Left lung (tissue), 10 donors: ENCODE data around the gene CELF5. TPM values are rescaled to one million over a fixed set of nuclear protein-coding genes. Genes with fewer than 3 reads are reported as not detected.

Source experiments
- ATAC-seq: fragments of 200-7000 bp; cut with Tn5 transposase; one replicate; pipeline ENCODE4 v1.9.1; 2020; ENCODE audit warnings: moderate library complexity
- DNase-seq, 4 donors: peaks; one replicate each; pipeline ENCODE4 v3.0.0-alpha.2; 2013 to 2020
- H3K27ac ChIP-seq, 2 donors: fragments of 200-600 bp; sonication (generic) in 1 of 2; one replicate each; pipeline versions ENCODE4 v1.5.0 to v1.8.0; 2020 to 2021
- H3K27me3 ChIP-seq, 2 donors: fragments of 200-600 bp; sonication (generic) in 1 of 2; one replicate each; pipeline versions ENCODE4 v1.5.0 to v1.8.0; 2020 to 2021
- H3K36me3 ChIP-seq, 2 donors: fragments of 200-600 bp; sonication (generic) in 1 of 2; one replicate each; pipeline versions ENCODE4 v1.5.0 to v1.8.0; 2020 to 2021
- H3K4me1 ChIP-seq, 2 donors: fragments of 200-600 bp; one replicate each; pipeline ENCODE4 v1.8.0; 2021
- H3K4me3 ChIP-seq, 2 donors: fragments of 200-600 bp; sonication (generic) in 1 of 2; one replicate each; pipeline versions ENCODE4 v1.5.0 to v1.8.0; 2020 to 2021; ENCODE audit warnings: mild to moderate bottlenecking in 1 of 2
- H3K9me3 ChIP-seq, 2 donors: fragments of 200-600 bp; sonication (generic) in 1 of 2; one replicate each; pipeline versions ENCODE4 v1.5.0 to v1.8.0; 2020 to 2021
- CTCF ChIP-seq, 2 donors: fragments of 200-600 bp; sonication (generic) in 1 of 2; IDR thresholded peaks; one replicate each; pipeline versions ENCODE4 v1.5.0 to v1.8.0; 2021; ENCODE audit warnings: antibody characterized with exemption in 2 of 2
- intact Hi-C, 2 donors: fragments of 100-400 bp; cut with DNase I; formaldehyde crosslinking; loops; one replicate each; pipeline versions ENCODE4 v1.11.2 to v1.14.2; 2022
- polyA plus RNA-seq, 6 donors: library from polyadenylated mRNA; unstranded; fragments of 120-200 nt; gene quantifications; one replicate each; pipeline ENCODE4 v1.2.1, GENCODE V29; 2013; ENCODE audit not compliant: insufficient read length in 6 of 6
- total RNA-seq, 2 donors: library from RNA; stranded (reverse); fragmentation: NEBNext Ultra II Directional; extraction: Animal tissue kit (Norgen Biotek cat#: 25700); gene quantifications; one replicate each; pipeline ENCODE4 v1.2.1, GENCODE V29; 2021
- donor health status: DM: no; HTN: yes; CAD: no.
- donor health status: DM: no; HTN: no; CAD: no.

Gene CELF5
- total and polyA plus RNA-seq, 8 donors: 0.38 to 3.9 (median 2.2) TPM; not detected in 1

GRCh38 chr19:3225677-3226093 lies 1.2 kb downstream of the CELF5 start:
- Histone ChIP-seq H3K36me3 (no peaks in the 10 kb centered on the region), H3K27ac (no peak overlapping the region), H3K9me3 (no peaks in the 10 kb centered on the region), H3K27me3 (peaks cover 34 to 98% of the 10 kb centered on the region in 2 donors), H3K4me1 (peaks cover 0 to 4% of the 10 kb centered on the region in 2 donors), H3K4me3 (no peak overlapping the region)
- no peak for TF ChIP-seq CTCF (IDR thresholded peaks at IDR 0.05)
- ATAC-seq (no peak), DNase-seq (no peak)
- intact Hi-C loops: no loop called here

DNA sequence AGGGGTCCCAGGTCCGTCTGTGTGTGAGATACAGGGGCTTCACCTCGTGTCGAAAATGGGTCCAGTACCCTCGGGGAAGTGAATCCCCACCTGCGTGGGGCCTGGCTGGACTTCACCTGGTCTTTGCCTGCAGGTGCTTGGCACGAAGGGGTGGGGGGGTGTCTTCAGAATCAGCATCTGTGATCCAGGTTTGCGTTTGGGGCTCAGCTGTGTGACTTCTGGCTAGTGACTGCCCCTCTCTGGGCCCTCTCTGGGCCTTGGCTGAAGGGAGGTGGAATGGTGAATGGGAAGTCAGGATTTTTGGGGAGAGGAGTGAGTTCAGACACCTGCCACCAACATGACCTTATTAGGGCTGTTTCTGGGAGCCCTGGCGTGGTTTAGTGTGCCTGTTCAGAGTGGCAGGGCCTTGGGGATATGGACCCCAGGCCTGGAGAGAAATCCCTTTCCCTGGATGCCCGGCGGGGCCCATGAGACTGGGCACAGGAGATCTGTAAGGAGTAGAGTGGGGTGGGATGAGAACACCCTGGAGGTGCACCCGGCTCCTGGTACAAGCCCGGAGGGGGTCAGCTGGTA lies 2.7 kb downstream of the CELF5 start:
- Histone ChIP-seq H3K4me3 (no peak overlapping the region), H3K27me3 (peaks cover 34 to 89% of the 10 kb centered on the region in 2 donors), H3K9me3 (no peaks in the 10 kb centered on the region), H3K4me1 (peaks cover 0 to 4% of the 10 kb centered on the region in 2 donors), H3K36me3 (no peaks in the 10 kb centered on the region), H3K27ac (no peak overlapping the region)
- intact Hi-C loops: no loop called here
- DNase-seq: no peak
- TF ChIP-seq CTCF (IDR thresholded peaks at IDR 0.05): no peak
- ATAC-seq: no peak

DNA sequence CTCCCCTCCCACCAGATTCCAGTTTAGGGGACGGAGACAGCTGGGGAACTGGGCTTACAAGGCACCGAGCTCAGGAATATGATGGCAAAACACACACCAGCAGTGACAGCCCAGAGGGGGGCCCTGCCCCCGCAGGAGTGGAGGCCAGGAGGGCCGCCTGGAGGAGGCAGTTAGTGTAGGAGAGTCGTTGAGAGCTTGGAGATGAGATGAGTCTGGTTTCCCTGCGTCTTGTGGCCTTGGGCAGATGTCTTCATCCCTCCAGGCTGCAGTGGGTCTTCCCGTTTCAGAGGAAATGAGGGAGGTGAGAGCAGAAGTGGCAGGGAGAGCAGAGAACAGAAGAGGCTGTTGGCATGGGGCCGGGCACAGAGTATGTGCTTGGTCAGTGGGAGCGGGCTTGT lies 4.9 kb downstream of the CELF5 start:
- no peak for ATAC-seq
- Histone ChIP-seq H3K36me3 (no peaks in the 10 kb centered on the region), H3K9me3 (no peaks in the 10 kb centered on the region), H3K4me1 (peaks cover 0 to 4% of the 10 kb centered on the region in 2 donors), H3K27me3 (peaks cover 25 to 86% of the 10 kb centered on the region in 2 donors), H3K27ac (no peak overlapping the region), H3K4me3 (no peak overlapping the region)
- intact Hi-C loops: no loop called here
- no peak for TF ChIP-seq CTCF (IDR thresholded peaks at IDR 0.05)
- DNase-seq: no peak

- no peaks in the 10 kb centered on the region for H3K9me3 ChIP-seq
- ATAC-seq (no peak), DNase-seq (no peak)
- peaks cover 22 to 87% of the 10 kb centered on the region in 2 donors for H3K27me3 ChIP-seq
- no peaks in the 10 kb centered on the region for H3K4me1 ChIP-seq
- no peak overlapping the region for H3K27ac ChIP-seq
- intact Hi-C loops: no loop called here
- H3K4me3 ChIP-seq: no peak overlapping the region
- no peaks in the 10 kb centered on the region for H3K36me3 ChIP-seq
- no peak for TF ChIP-seq CTCF (IDR thresholded peaks at IDR 0.05)
Measured at GRCh38 chr19:3229888-3230496, 5.5 kb downstream of the CELF5 start.

- ATAC-seq: no peak
- intact Hi-C loops: no loop called here
- H3K4me1 ChIP-seq: no peaks in the 10 kb centered on the region
- no peak for DNase-seq
- no peaks in the 10 kb centered on the region for H3K9me3 ChIP-seq
- H3K4me3 ChIP-seq: no peak overlapping the region
- H3K27ac ChIP-seq: no peak overlapping the region
- H3K27me3 ChIP-seq: peaks cover 14 to 75% of the 10 kb centered on the region in 2 donors
- no peaks in the 10 kb centered on the region for H3K36me3 ChIP-seq
- no peak for TF ChIP-seq CTCF (IDR thresholded peaks at IDR 0.05)
Measured at GRCh38 chr19:3231288-3231687, 6.8 kb downstream of the CELF5 start.
